Adrenal gland (tissue), 5 donors: ENCODE measurements around the gene CDH4.

Experiments used
- POLR2A ChIP-seq, 2 donors: fragments of 450-650 bp; IDR thresholded peaks; one replicate each; pipeline ENCODE4 v1.6.1; 2017; ENCODE audit warnings: antibody characterized with exemption in 2 of 2, mild to moderate bottlenecking in 2 of 2, moderate library complexity in 1 of 2
- TF ChIP-seq, protein P1 (sequence below), 6 experiments: fragments of 450-650 bp in 4 of 6; fragments of 200-600 bp in 2 of 6; sonication (generic) in 1 of 6; IDR thresholded peaks; 1 replicate in 5 of 6; 2 replicates in 1 of 6; pipeline versions ENCODE4 v1.5.1 to v1.8.0; 2016 to 2021; ENCODE audit warnings: antibody characterized with exemption in 6 of 6, mild to moderate bottlenecking in 2 of 6, moderate library complexity in 1 of 6
- donor health status: DM: no; HTN: no; CAD: no.

DNA sequence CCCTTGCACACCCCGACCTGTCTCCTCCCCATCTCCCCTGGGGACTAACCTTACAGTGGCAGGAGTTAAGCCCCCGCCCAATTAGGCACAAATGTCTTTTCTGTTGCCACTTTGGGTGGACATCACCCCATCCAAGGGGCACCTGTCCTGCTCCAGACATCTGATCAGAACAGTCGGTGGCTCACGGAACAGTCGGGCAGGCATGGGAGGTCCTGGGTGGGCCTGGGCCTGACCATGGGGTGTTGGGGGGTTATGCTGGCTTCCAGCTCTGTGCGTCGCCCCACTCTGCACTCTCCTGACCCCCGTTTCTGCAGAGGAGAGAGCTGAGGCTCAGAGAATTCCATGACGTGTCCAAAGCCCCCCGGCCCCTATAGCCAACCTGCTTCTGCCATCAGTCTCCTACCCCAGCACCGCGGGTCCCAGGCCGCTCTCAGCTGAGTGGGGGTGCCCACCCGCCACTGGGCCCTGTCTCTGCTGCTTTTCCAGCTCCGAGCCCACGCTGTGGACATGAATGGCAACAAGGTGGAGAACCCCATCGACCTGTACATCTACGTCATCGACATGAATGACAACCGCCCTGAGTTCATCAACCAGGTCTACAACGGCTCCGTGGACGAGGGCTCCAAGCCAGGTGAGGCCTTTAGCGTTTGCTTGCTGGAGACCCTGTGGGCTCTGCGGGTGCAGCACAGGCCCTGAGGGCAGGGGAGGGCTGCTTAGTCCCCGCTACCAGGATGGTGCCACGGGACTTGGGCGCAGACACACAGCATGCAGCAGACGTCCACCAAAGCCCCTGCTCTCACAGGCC, 600.4 kb downstream of the CDH4 start:
- TF ChIP-seq, protein P1, sequence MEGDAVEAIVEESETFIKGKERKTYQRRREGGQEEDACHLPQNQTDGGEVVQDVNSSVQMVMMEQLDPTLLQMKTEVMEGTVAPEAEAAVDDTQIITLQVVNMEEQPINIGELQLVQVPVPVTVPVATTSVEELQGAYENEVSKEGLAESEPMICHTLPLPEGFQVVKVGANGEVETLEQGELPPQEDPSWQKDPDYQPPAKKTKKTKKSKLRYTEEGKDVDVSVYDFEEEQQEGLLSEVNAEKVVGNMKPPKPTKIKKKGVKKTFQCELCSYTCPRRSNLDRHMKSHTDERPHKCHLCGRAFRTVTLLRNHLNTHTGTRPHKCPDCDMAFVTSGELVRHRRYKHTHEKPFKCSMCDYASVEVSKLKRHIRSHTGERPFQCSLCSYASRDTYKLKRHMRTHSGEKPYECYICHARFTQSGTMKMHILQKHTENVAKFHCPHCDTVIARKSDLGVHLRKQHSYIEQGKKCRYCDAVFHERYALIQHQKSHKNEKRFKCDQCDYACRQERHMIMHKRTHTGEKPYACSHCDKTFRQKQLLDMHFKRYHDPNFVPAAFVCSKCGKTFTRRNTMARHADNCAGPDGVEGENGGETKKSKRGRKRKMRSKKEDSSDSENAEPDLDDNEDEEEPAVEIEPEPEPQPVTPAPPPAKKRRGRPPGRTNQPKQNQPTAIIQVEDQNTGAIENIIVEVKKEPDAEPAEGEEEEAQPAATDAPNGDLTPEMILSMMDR (IDR thresholded peaks at IDR 0.05), result no peak
- TF ChIP-seq POLR2A (IDR thresholded peaks at IDR 0.05), result no peak
